Trophoblast cell (in vitro differentiated cells and primary cell): ENCODE results near the gene CENPU.

Experiments
- DNase-seq, 2 donors: peaks; one replicate each; pipeline ENCODE4 v3.0.0-alpha.2; 2016
- H2AFZ ChIP-seq: 2 replicates; pipeline ENCODE4 v1.6.1; 2013; ENCODE audit warnings: low read length, moderate library complexity, mild to moderate bottlenecking; ENCODE audit not compliant: insufficient read depth, poor library complexity
- H2AK5ac ChIP-seq: 2 replicates; pipeline ENCODE4 v1.6.1; 2013; ENCODE audit warnings: mild to moderate bottlenecking, low read length
- H2BK120ac ChIP-seq: 2 replicates; pipeline ENCODE4 v1.6.1; 2013; ENCODE audit warnings: low read length, mild to moderate bottlenecking, moderate library complexity; ENCODE audit not compliant: insufficient read depth, poor library complexity
- H2BK12ac ChIP-seq: 2 replicates; pipeline ENCODE4 v1.6.1; 2013; ENCODE audit warnings: mild to moderate bottlenecking, low read length, moderate library complexity
- H2BK5ac ChIP-seq: 2 replicates; pipeline ENCODE4 v1.6.1; 2013; ENCODE audit warnings: low read length, low read depth, moderate library complexity, mild to moderate bottlenecking; ENCODE audit not compliant: poor library complexity
- H3K14ac ChIP-seq: 2 replicates; pipeline ENCODE4 v1.6.1; 2013; ENCODE audit warnings: mild to moderate bottlenecking, low read length
- H3K18ac ChIP-seq: 2 replicates; pipeline ENCODE4 v1.6.1; 2013; ENCODE audit warnings: mild to moderate bottlenecking, low read length
- H3K23ac ChIP-seq: 2 replicates; pipeline ENCODE4 v1.6.1; 2013; ENCODE audit warnings: low read length
- H3K27ac ChIP-seq: 2 replicates; pipeline ENCODE4 v1.5.1; 2013; ENCODE audit warnings: low read depth, mild to moderate bottlenecking, inconsistent platforms, low read length, moderate library complexity
- H3K27me3 ChIP-seq: 2 replicates; pipeline ENCODE4 v1.6.1; 2013; ENCODE audit warnings: inconsistent platforms, mild to moderate bottlenecking, low read length, moderate library complexity; ENCODE audit not compliant: insufficient read depth
- H3K36me3 ChIP-seq, 2 experiments: 1 replicate in 1 of 2; 2 replicates in 1 of 2; pipeline ENCODE4 v1.6.1; 2013; ENCODE audit warnings: low read length in 2 of 2, mild to moderate bottlenecking in 2 of 2, moderate library complexity in 1 of 2; ENCODE audit not compliant: insufficient read depth in 2 of 2, control insufficient read depth in 1 of 2
- H3K4ac ChIP-seq: 2 replicates; pipeline ENCODE4 v1.6.1; 2013; ENCODE audit warnings: low read depth, mild to moderate bottlenecking, low read length, moderate library complexity
- H3K4me1 ChIP-seq, 2 experiments: 1 replicate in 1 of 2; 2 replicates in 1 of 2; pipeline ENCODE4 v1.6.1; 2013; ENCODE audit warnings: low read length in 2 of 2, mild to moderate bottlenecking in 2 of 2, moderate library complexity in 1 of 2; ENCODE audit not compliant: insufficient read depth in 2 of 2, control insufficient read depth in 1 of 2
- H3K4me2 ChIP-seq: 2 replicates; pipeline ENCODE4 v1.6.1; 2013; ENCODE audit warnings: inconsistent platforms, mild to moderate bottlenecking, low read length, moderate library complexity
- H3K4me3 ChIP-seq: 2 replicates; pipeline ENCODE4 v1.5.1; 2013; ENCODE audit warnings: mild to moderate bottlenecking, low read depth, low read length, inconsistent platforms
- H3K79me1 ChIP-seq: one replicate; pipeline ENCODE4 v1.6.1; 2013; ENCODE audit warnings: low read length
- H3K79me2 ChIP-seq: 2 replicates; pipeline ENCODE4 v1.6.1; 2013; ENCODE audit warnings: low read length, mild to moderate bottlenecking; ENCODE audit not compliant: control insufficient read depth, insufficient read depth, poor library complexity
- H3K9ac ChIP-seq: 2 replicates; pipeline ENCODE4 v1.6.1; 2013; ENCODE audit warnings: mild to moderate bottlenecking, low read length
- H3K9me3 ChIP-seq: 2 replicates; pipeline ENCODE4 v1.6.1; 2013; ENCODE audit warnings: low read depth, mild to moderate bottlenecking, control low read depth, inconsistent platforms, low read length; ENCODE audit not compliant: insufficient read depth
- H4K12ac ChIP-seq: 2 replicates; pipeline ENCODE4 v1.6.1; 2013; ENCODE audit warnings: low read depth, mild to moderate bottlenecking, low read length, moderate library complexity
- H4K8ac ChIP-seq: 2 replicates; pipeline ENCODE4 v1.6.1; 2013; ENCODE audit warnings: low read depth, mild to moderate bottlenecking, low read length, moderate library complexity
- H4K91ac ChIP-seq: one replicate; pipeline ENCODE4 v1.6.1; 2013; ENCODE audit warnings: low read depth, mild to moderate bottlenecking, low read length, moderate library complexity
- WGBS: extraction: QIAGEN DNeasy Blood & Tissue Kit; methylation state at CpG from one replicate; pipeline ENCODE4 v1.1.7; 2013; ENCODE audit warnings: missing lambda C conversion rate; ENCODE audit not compliant: insufficient read length, insufficient coverage; ENCODE audit errors: extremely low coverage; 5-methylcytosine and 5-hydroxymethylcytosine counted together

The CENPU gene

GRCh38 chr4:184644553-184645307, 89.2 kb downstream of the CENPU start:
- Histone ChIP-seq H3K79me1 (peaks cover 12% of the 10 kb centered on the region), H3K9me3 (no peaks in the 10 kb centered on the region), H2BK12ac (no peak overlapping the region), H3K27me3 (no peaks in the 10 kb centered on the region), H3K14ac (no peak overlapping the region), H3K4me3 (no peak overlapping the region), H3K18ac (no peak overlapping the region), H4K8ac (no peak overlapping the region), H3K23ac (no peak overlapping the region), H3K36me3 (no peaks in the 10 kb centered on the region), H2AK5ac (no peak overlapping the region), H4K12ac (no peak overlapping the region), H2BK5ac (no peak overlapping the region), H3K27ac (no peak overlapping the region), H2BK120ac (no peak overlapping the region), H2AFZ (no peak overlapping the region), H4K91ac (no peak overlapping the region), H3K9ac (no peak overlapping the region), H3K4ac (no peak overlapping the region), H3K4me2 (no peak overlapping the region), H3K4me1 (peaks cover 4% of the 10 kb centered on the region in 2 experiments), H3K79me2 (peaks cover 16% of the 10 kb centered on the region)
- no CpG with 5 or more reads among the region's 9 CpGs for WGBS
- no peak for DNase-seq
